ENCODE measurements around the gene SLC2A1.

GRCh38 chr1:42970143-42970542 is 11.5 kb upstream of the SLC2A1 start:
- no peak for TF ChIP-seq CTCF (conservative IDR thresholded peaks at IDR 0.05)
- no peak for TF ChIP-seq ZFX (IDR thresholded peaks at IDR 0.05)

Data from C4-2B (cell line).